ENCODE measurements around the gene USP22. TPM values are rescaled to one million over a fixed set of nuclear protein-coding genes. Genes with fewer than 3 reads are reported as not detected.

USP22 gene
- total and polyA plus RNA-seq, 2 of the 4 experiments (the other 2 are of a cell fraction): 161 to 319 TPM

DNA sequence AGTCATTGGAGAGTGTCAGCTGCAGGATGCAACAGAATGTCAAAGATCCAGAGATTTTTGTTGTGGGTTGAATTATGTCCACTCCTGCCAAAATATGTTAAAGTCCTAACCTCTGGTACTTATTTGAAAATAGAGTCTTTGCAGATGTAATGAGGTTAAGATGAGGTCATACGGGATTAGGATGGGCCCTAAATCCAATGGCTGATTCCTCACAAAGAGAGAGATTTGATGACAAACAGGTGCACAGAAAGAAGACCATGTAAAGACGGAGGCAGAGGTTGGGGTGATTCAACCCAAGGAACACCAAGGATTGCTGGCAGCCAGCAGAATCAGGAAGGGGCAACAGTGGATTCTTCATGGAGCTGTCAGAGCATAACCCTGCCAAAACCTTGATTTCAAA, 34.5 kb upstream of the USP22 start:
- WGBS, 2 experiments (ENCODE audit: extremely low coverage in 2 of 2, insufficient read length in 1 of 2): no CpG with 5 or more reads among the region's 2 CpGs
- no TSS peak for BruUV-seq (replicated peaks)

More for the DNA sequence above, 34.5 kb upstream of the USP22 start:
- Histone ChIP-seq H3K4me2 (ENCODE audit: low read depth, low read length) (no peak overlapping the region), H2AFZ (replicated peaks; ENCODE audit: low read length, poor library complexity) (no peak overlapping the region), H3K4me3 (ENCODE audit: insufficient read depth, low read depth, low read length) (no peak overlapping the region), H3K27ac (ENCODE audit: insufficient read depth, low read length) (no peak overlapping the region), H3K9ac (ENCODE audit: low read depth, low read length) (no peak overlapping the region), H3K79me1 (ENCODE audit: low read depth in 1 of 2, low read length in 2 of 2) (no peaks in the 10 kb centered on the region), H3K56ac (ENCODE audit: extremely low read depth, insufficient read depth, low read length) (no peak overlapping the region), H3K9me3 (ENCODE audit: control insufficient read depth, insufficient read depth, low read length) (0 out of 2 replicates have a peak, but pooled peaks cover 3% of the 10 kb centered on the region), H3K14ac (replicated peaks; ENCODE audit: low read depth, low read length) (no peak overlapping the region), H3K23ac (ENCODE audit: low read depth, low read length) (no peak overlapping the region), H3K4ac (ENCODE audit: low read depth, low read length) (no peak overlapping the region), H2BK20ac (ENCODE audit: low read depth, low read length) (no peak overlapping the region), H2BK5ac (ENCODE audit: low read depth, low read length, poor library complexity, severe bottlenecking) (no peak overlapping the region), H4K5ac (ENCODE audit: low read depth, low read length) (no peak overlapping the region), H3K9me1 (ENCODE audit: insufficient read depth, low read length) (no peaks in the 10 kb centered on the region), H2BK15ac (ENCODE audit: low read depth, low read length) (no peak overlapping the region), H4K91ac (ENCODE audit: insufficient read depth, low read depth, low read length) (no peak overlapping the region), H3K18ac (ENCODE audit: low read depth, low read length) (no peak overlapping the region), H2AK5ac (ENCODE audit: low read depth, low read length) (no peak overlapping the region), H2AK9ac (replicated peaks; ENCODE audit: low read depth, low read length, poor library complexity) (no peak overlapping the region), H3K36me3 (ENCODE audit: control insufficient read depth, insufficient read depth, low read length) (no peaks in the 10 kb centered on the region), H3K4me1 (ENCODE audit: control insufficient read depth, insufficient read depth, low read length) (peaks cover 2% of the 10 kb centered on the region; the same call in 1 of the 2 replicates), H4K20me1 (ENCODE audit: insufficient read depth, low read length) (no peaks in the 10 kb centered on the region), H3K27me3 (ENCODE audit: control insufficient read depth, insufficient read depth, low read length) (peaks cover 23% of the 10 kb centered on the region), H2BK120ac (ENCODE audit: low read depth, low read length) (no peak overlapping the region), H4K8ac (ENCODE audit: low read depth in 2 of 2, low read length in 2 of 2) (no peak overlapping the region)
- dilution Hi-C loops (cut with HindIII; ENCODE audit: low sequenced_read_pairs, unreplicated experiment): no loop called here
- intact Hi-C loops (cut with micrococcal nuclease): no loop called here
- in situ Hi-C loops (cut with MboI; ENCODE audit: low sequenced_read_pairs): no loop called here
- DNase-seq (no peak), ATAC-seq (ENCODE audit: low read depth) (no peak)
- CTCF ChIA-PET: no interaction called here
- TF ChIP-seq CHD1 (IDR thresholded peaks at IDR 0.05; ENCODE audit: low read depth, low read length) (no peak), CEBPB (IDR thresholded peaks at IDR 0.05; ENCODE audit: low read depth, low read length) (no peak), FOS (IDR thresholded peaks at IDR 0.05; ENCODE audit: low read depth, low read length) (no peak), SMC3 (IDR thresholded peaks at IDR 0.05; ENCODE audit: low read depth, low read length) (no peak), POLR2A (IDR thresholded peaks at IDR 0.05; ENCODE audit: low read depth, low read length) (no peak), NFE2L2 (IDR thresholded peaks at IDR 0.05; ENCODE audit: low read depth, low read length) (no peak), MAZ (IDR thresholded peaks at IDR 0.05; ENCODE audit: borderline replicate concordance, low read depth, low read length) (no peak), RAD21 (IDR thresholded peaks at IDR 0.05; ENCODE audit: low read length) (no peak), MAFK (IDR thresholded peaks at IDR 0.05; ENCODE audit: low read depth, low read length) (no peak), MXI1 (IDR thresholded peaks at IDR 0.05; ENCODE audit: borderline replicate concordance, low read depth, low read length) (no peak)
- TF ChIP-seq, protein P1, sequence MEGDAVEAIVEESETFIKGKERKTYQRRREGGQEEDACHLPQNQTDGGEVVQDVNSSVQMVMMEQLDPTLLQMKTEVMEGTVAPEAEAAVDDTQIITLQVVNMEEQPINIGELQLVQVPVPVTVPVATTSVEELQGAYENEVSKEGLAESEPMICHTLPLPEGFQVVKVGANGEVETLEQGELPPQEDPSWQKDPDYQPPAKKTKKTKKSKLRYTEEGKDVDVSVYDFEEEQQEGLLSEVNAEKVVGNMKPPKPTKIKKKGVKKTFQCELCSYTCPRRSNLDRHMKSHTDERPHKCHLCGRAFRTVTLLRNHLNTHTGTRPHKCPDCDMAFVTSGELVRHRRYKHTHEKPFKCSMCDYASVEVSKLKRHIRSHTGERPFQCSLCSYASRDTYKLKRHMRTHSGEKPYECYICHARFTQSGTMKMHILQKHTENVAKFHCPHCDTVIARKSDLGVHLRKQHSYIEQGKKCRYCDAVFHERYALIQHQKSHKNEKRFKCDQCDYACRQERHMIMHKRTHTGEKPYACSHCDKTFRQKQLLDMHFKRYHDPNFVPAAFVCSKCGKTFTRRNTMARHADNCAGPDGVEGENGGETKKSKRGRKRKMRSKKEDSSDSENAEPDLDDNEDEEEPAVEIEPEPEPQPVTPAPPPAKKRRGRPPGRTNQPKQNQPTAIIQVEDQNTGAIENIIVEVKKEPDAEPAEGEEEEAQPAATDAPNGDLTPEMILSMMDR (conservative IDR thresholded peaks at IDR 0.05; ENCODE audit: low read depth, low read length): no peak
- TF ChIP-seq, protein P2, sequence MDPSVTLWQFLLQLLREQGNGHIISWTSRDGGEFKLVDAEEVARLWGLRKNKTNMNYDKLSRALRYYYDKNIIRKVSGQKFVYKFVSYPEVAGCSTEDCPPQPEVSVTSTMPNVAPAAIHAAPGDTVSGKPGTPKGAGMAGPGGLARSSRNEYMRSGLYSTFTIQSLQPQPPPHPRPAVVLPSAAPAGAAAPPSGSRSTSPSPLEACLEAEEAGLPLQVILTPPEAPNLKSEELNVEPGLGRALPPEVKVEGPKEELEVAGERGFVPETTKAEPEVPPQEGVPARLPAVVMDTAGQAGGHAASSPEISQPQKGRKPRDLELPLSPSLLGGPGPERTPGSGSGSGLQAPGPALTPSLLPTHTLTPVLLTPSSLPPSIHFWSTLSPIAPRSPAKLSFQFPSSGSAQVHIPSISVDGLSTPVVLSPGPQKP (IDR thresholded peaks at IDR 0.05; ENCODE audit: borderline replicate concordance, low read depth, low read length): no peak
- TF ChIP-seq, protein P3, sequence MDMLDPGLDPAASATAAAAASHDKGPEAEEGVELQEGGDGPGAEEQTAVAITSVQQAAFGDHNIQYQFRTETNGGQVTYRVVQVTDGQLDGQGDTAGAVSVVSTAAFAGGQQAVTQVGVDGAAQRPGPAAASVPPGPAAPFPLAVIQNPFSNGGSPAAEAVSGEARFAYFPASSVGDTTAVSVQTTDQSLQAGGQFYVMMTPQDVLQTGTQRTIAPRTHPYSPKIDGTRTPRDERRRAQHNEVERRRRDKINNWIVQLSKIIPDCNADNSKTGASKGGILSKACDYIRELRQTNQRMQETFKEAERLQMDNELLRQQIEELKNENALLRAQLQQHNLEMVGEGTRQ (IDR thresholded peaks at IDR 0.05; ENCODE audit: low read depth, low read length): no peak
- POLR2A ChIA-PET (ENCODE audit: unreplicated experiment): interaction anchor here (0.6 kb wide), 1 partner anchor 22 kb away, joined by 7 read pairs; no protein-coding TSS in a partner anchor
